Smooth muscle cell (in vitro differentiated cells): ENCODE results near the gene IL21R. TPM values are rescaled to one million over a fixed set of nuclear protein-coding genes. Genes with fewer than 3 reads are reported as not detected.

ENCODE experiments used
- DNase-seq: peaks from one replicate; lab custom pipeline; 2025; ENCODE audit not compliant: unreplicated experiment; lab: John Stamatoyannopoulos, UW
- H2AFZ ChIP-seq: fragments of 200-600 bp; sonication (generic); 2 replicates; pipeline ENCODE4 v1.6.0; 2016; ENCODE audit warnings: antibody characterized with exemption, low read depth, mild to moderate bottlenecking
- H3F3A ChIP-seq: fragments of 200-600 bp; sonication (generic); 2 replicates; pipeline ENCODE4 v1.6.0; 2017; ENCODE audit warnings: antibody characterized with exemption, low read depth
- H3K27ac ChIP-seq: fragments of 200-600 bp; sonication (generic); 2 replicates; pipeline ENCODE4 v1.5.1; 2016; ENCODE audit warnings: low read depth, mild to moderate bottlenecking
- H3K27me3 ChIP-seq: fragments of 200-600 bp; sonication (generic); 2 replicates; pipeline ENCODE4 v1.6.1; 2016; ENCODE audit warnings: low read depth, mild to moderate bottlenecking
- H3K36me3 ChIP-seq: fragments of 200-600 bp; sonication (generic); 2 replicates; pipeline ENCODE4 v1.5.1; 2016; ENCODE audit warnings: low read depth
- H3K4me1 ChIP-seq: fragments of 200-600 bp; sonication (generic); 2 replicates; pipeline ENCODE4 v1.5.1; 2016; ENCODE audit warnings: low read depth
- H3K4me2 ChIP-seq: fragments of 200-600 bp; sonication (generic); 2 replicates; pipeline ENCODE4 v1.6.0; 2016; ENCODE audit warnings: mild to moderate bottlenecking
- H3K4me3 ChIP-seq: fragments of 200-600 bp; sonication (generic); 2 replicates; pipeline ENCODE4 v1.5.1; 2016; ENCODE audit warnings: mild to moderate bottlenecking
- H3K79me2 ChIP-seq: fragments of 200-600 bp; sonication (generic); 2 replicates; pipeline ENCODE4 v1.6.0; 2016; ENCODE audit warnings: low read depth, mild to moderate bottlenecking
- H3K9ac ChIP-seq: fragments of 200-600 bp; sonication (generic); 2 replicates; pipeline ENCODE4 v1.6.0; 2016; ENCODE audit warnings: low read depth
- H3K9me3 ChIP-seq: fragments of 200-600 bp; sonication (generic); replicated peaks from 2 replicates; pipeline ENCODE4 v1.5.1; 2016; ENCODE audit warnings: low read depth
- H4K20me1 ChIP-seq: fragments of 200-600 bp; sonication (generic); 2 replicates; pipeline ENCODE4 v1.6.0; 2016; ENCODE audit warnings: low read depth
- whole genome bisulfite sequencing: methylation state at CpG from one replicate; pipeline ENCODE4 v1.1.7; 2016; ENCODE audit warnings: low lambda C conversion rate; 5-methylcytosine and 5-hydroxymethylcytosine counted together
- polyA plus RNA-seq: library from polyadenylated mRNA; unstranded; fragments of >200 nt; fragmentation: Nextera tagmentation; extraction: Ambion mirVana; gene quantifications from 2 replicates; pipeline ENCODE4 v1.2.1, GENCODE V29; 2016
- total RNA-seq: library from RNA; depleted of rRNA; stranded (reverse); fragments of >200 nt; gene quantifications from 2 replicates; pipeline ENCODE4 v1.2.3, GENCODE V29; 2014
- TF ChIP-seq, protein P1 (sequence below): fragments of 200-600 bp; sonication (generic); IDR thresholded peaks from 2 replicates; pipeline ENCODE4 v1.5.1; 2017; ENCODE audit warnings: borderline replicate concordance, mild to moderate bottlenecking, antibody characterized with exemption; ENCODE audit not compliant: insufficient read depth, poor library complexity, severe bottlenecking

Gene IL21R
- total and polyA plus RNA-seq, 2 experiments from 2014 or later: not detected

- Histone ChIP-seq H4K20me1 (no peaks in the 10 kb centered on the region), H3K79me2 (no peaks in the 10 kb centered on the region), H3K4me3 (no peak overlapping the region), H3K36me3 (no peaks in the 10 kb centered on the region), H3K27ac (no peak overlapping the region), H3K4me1 (no peaks in the 10 kb centered on the region), H3K9ac (no peak overlapping the region), H3K27me3 (no peaks in the 10 kb centered on the region), H3F3A (no peaks in the 10 kb centered on the region), H3K9me3 (no peaks in the 10 kb centered on the region), H3K4me2 (no peak overlapping the region), H2AFZ (no peak overlapping the region)
- WGBS: 95% methylated on average over 4 of the region's 4 CpGs
- TF ChIP-seq, protein P1, sequence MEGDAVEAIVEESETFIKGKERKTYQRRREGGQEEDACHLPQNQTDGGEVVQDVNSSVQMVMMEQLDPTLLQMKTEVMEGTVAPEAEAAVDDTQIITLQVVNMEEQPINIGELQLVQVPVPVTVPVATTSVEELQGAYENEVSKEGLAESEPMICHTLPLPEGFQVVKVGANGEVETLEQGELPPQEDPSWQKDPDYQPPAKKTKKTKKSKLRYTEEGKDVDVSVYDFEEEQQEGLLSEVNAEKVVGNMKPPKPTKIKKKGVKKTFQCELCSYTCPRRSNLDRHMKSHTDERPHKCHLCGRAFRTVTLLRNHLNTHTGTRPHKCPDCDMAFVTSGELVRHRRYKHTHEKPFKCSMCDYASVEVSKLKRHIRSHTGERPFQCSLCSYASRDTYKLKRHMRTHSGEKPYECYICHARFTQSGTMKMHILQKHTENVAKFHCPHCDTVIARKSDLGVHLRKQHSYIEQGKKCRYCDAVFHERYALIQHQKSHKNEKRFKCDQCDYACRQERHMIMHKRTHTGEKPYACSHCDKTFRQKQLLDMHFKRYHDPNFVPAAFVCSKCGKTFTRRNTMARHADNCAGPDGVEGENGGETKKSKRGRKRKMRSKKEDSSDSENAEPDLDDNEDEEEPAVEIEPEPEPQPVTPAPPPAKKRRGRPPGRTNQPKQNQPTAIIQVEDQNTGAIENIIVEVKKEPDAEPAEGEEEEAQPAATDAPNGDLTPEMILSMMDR: no peak
- DNase-seq: no peak
Observed at GRCh38 chr16:27359051-27359450, 42.9 kb upstream of the IL21R start.

- H3K4me3 ChIP-seq: no peak overlapping the region
Observed at GRCh38 chr16:27359615-27360014, 42.4 kb upstream of the IL21R start.

DNA sequence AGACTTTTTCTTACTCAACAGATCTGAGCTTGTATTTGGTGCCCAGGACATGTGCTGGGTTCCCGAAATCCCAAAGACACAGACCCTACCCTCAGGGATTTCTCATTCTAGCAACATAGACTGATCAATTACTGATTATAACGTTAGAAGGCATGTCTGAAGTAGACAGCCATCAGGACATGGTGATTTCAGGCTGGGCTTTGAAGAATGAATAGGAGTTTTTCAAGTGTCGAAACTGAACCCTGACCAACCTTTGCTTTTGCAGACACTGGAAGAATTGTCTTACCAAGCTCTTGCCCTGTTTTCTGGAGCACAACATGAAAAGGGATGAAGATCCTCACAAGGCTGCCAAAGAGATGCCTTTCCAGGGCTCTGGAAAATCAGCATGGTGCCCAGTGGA lies 40.0 kb upstream of the IL21R start:
- no peaks in the 10 kb centered on the region for H3K4me1 ChIP-seq
- no peak overlapping the region for H3K27ac ChIP-seq
- peaks cover 5% of the 10 kb centered on the region for H3F3A ChIP-seq
- no peaks in the 10 kb centered on the region for H3K27me3 ChIP-seq
- no peak overlapping the region for H2AFZ ChIP-seq
- H3K9ac ChIP-seq: no peak overlapping the region
- TF ChIP-seq, protein P1: no peak
- no peaks in the 10 kb centered on the region for H3K36me3 ChIP-seq
- no peak for DNase-seq
- H4K20me1 ChIP-seq: no peaks in the 10 kb centered on the region
- H3K9me3 ChIP-seq: no peaks in the 10 kb centered on the region
- no peaks in the 10 kb centered on the region for H3K79me2 ChIP-seq
- H3K4me3 ChIP-seq: no peak overlapping the region
- WGBS: 94% methylated on average over 3 of the region's 3 CpGs
- H3K4me2 ChIP-seq: no peak overlapping the region

More at GRCh38 chr16:27359615-27360014, 42.4 kb upstream of the IL21R start:
- no peaks in the 10 kb centered on the region for H3K36me3 ChIP-seq
- H3F3A ChIP-seq: peaks cover 1% of the 10 kb centered on the region
- WGBS: 81% methylated on average over 6 of the region's 6 CpGs
- no peak overlapping the region for H2AFZ ChIP-seq
- no peak overlapping the region for H3K4me2 ChIP-seq
- H4K20me1 ChIP-seq: no peaks in the 10 kb centered on the region
- DNase-seq: no peak
- H3K79me2 ChIP-seq: no peaks in the 10 kb centered on the region
- no peak overlapping the region for H3K9ac ChIP-seq
- H3K27ac ChIP-seq: no peak overlapping the region
- H3K27me3 ChIP-seq: no peaks in the 10 kb centered on the region
- no peaks in the 10 kb centered on the region for H3K9me3 ChIP-seq
- TF ChIP-seq, protein P1: no peak
- no peaks in the 10 kb centered on the region for H3K4me1 ChIP-seq

- H3K4me3 ChIP-seq: no peak overlapping the region
- no peaks in the 10 kb centered on the region for H3K4me1 ChIP-seq
- no peaks in the 10 kb centered on the region for H3K79me2 ChIP-seq
- TF ChIP-seq, protein P1: no peak
- H2AFZ ChIP-seq: no peak overlapping the region
- H3F3A ChIP-seq: peaks cover 5% of the 10 kb centered on the region
- H3K27ac ChIP-seq: no peak overlapping the region
- no peak overlapping the region for H3K4me2 ChIP-seq
- no peak overlapping the region for H3K9ac ChIP-seq
- no peaks in the 10 kb centered on the region for H4K20me1 ChIP-seq
- no peaks in the 10 kb centered on the region for H3K9me3 ChIP-seq
- H3K27me3 ChIP-seq: no peaks in the 10 kb centered on the region
- no peaks in the 10 kb centered on the region for H3K36me3 ChIP-seq
- WGBS: 90% methylated on average over 16 of the region's 16 CpGs
- DNase-seq: no peak
Observed at GRCh38 chr16:27362570-27363245, 39.3 kb upstream of the IL21R start.
